GM03348 (cell line): ENCODE results near the gene CHD1L.
"Not testable (repeated sequence)": the region's sequence is repeated elsewhere in the genome, so short reads cannot be mapped to it uniquely, and the experiment has no call there.

Experiments used
- DNase-seq: peaks from one replicate; pipeline ENCODE4 v3.0.0; 2012; ENCODE audit warnings: low spot score

CHD1L gene

GRCh38 chr1:147242449-147243227 lies at the start of gene CHD1L:
TSS of gene CHD1L (plus strand) at chr1:147242684. CDS start at chr1:147242704, 20 bp downstream.
- DNase-seq, result peak; percentile 96

GRCh38 chr1:147197324-147197723 lies 45.2 kb upstream of the CHD1L start:
- DNase-seq, result not testable (repeated sequence)

- DNase-seq, result no peak
Measured at GRCh38 chr1:147201276-147201675, 41.2 kb upstream of the CHD1L start.

- DNase-seq, result no peak
Measured at GRCh38 chr1:147201786-147202185, 40.7 kb upstream of the CHD1L start.

GRCh38 chr1:147202576-147202975 lies 39.9 kb upstream of the CHD1L start:
- no peak for DNase-seq

- DNase-seq, result no peak
Measured at GRCh38 chr1:147204080-147204479, 38.4 kb upstream of the CHD1L start.

- DNase-seq, result no peak
Measured at GRCh38 chr1:147207192-147207591, 35.3 kb upstream of the CHD1L start.

- DNase-seq, result no peak
Measured at GRCh38 chr1:147208619-147209018, 33.9 kb upstream of the CHD1L start.

- no peak for DNase-seq
Measured at GRCh38 chr1:147209825-147210821, 32.4 kb upstream of the CHD1L start.

GRCh38 chr1:147210987-147211386 lies 31.5 kb upstream of the CHD1L start:
- no peak for DNase-seq

- no peak for DNase-seq
Measured at GRCh38 chr1:147211577-147211976, 30.9 kb upstream of the CHD1L start.

- no peak for DNase-seq
Measured at GRCh38 chr1:147213271-147213670, 29.2 kb upstream of the CHD1L start.

GRCh38 chr1:147214325-147214724 lies 28.2 kb upstream of the CHD1L start:
- no peak for DNase-seq

- DNase-seq, result no peak
Measured at GRCh38 chr1:147214842-147215539, 27.5 kb upstream of the CHD1L start.

- no peak for DNase-seq
Measured at GRCh38 chr1:147215540-147215916, 27.0 kb upstream of the CHD1L start.

- DNase-seq, result no peak
Measured at GRCh38 chr1:147216124-147216523, 26.4 kb upstream of the CHD1L start.

- DNase-seq, result no peak
Measured at GRCh38 chr1:147217141-147217540, 25.3 kb upstream of the CHD1L start.

- DNase-seq, result no peak
Measured at GRCh38 chr1:147218606-147219005, 23.9 kb upstream of the CHD1L start.

- no peak for DNase-seq
Measured at GRCh38 chr1:147223740-147224615, 18.5 kb upstream of the CHD1L start.

GRCh38 chr1:147225193-147225730 lies 17.2 kb upstream of the CHD1L start, which contains the start of gene FMO5:
TSS of gene FMO5 (minus strand) at chr1:147225339. CDS start at chr1:147225029, 310 bp downstream.
- DNase-seq, result peak; percentile 80

GRCh38 chr1:147231032-147231431 lies 11.5 kb upstream of the CHD1L start:
- not testable (repeated sequence) for DNase-seq
